ENCODE measurements around the gene WDR47. TPM values are rescaled to one million over a fixed set of nuclear protein-coding genes. Genes with fewer than 3 reads are reported as not detected.
A peak's percentile ranks its signal among the peaks of the same experiment; 100 is the strongest.

Gene WDR47
- total and polyA plus RNA-seq, 10 of the 15 experiments (the other 5 are each of a cell fraction or from before 2014, with no cell fraction given) = 2.4 to 9.7 (median 5.9) TPM

DNA sequence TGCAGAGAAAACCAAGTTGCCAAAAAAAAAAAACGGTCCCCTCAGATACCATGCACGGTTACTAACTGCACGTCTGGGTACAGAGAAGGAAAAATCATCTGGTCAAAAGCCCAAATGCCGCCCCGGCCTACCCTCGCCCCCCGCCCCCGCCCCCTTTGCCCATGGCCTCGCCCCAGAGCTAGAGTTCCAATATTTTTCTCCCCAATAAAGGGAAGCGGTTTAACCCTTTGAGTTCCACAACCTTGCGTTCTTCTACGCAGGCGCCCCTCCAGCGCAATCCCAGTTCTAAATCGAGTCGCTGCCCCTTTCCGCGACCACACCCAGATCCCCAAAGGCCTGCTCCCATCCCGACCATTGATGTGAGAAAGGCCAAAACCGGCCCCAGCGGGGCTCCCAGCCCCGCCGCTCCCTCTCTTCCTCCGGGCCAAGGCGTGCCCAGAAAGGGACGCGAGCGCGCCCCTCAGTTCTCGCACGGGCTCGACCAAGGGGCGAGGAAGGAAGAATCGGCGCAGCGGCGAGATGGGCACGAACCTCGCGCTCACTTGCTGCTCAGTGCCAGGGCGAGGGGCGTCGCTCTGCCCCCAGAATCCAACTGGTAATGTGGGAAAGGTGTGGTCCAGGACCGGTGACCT, 797 bp downstream of the WDR47 start:
- Histone ChIP-seq H3K9me3 (replicated peaks; ENCODE audit: control insufficient read depth, insufficient read depth, low read length) (no peaks in the 10 kb centered on the region), H3K4me2 (ENCODE audit: control insufficient read depth, insufficient read depth) (peak overlapping the region; percentile 61), H3K4me1 (ENCODE audit: control insufficient read depth, insufficient read depth, low read length) (no peaks in the 10 kb centered on the region), H3K27me3 (replicated peaks in 1 of 2; ENCODE audit: control insufficient read depth in 2 of 2, insufficient read depth in 2 of 2, low read length in 1 of 2) (no peaks in the 10 kb centered on the region), H3K9ac (ENCODE audit: control insufficient read depth, insufficient read depth, low read length) (peak overlapping the region; percentile 71), H3K36me3 (ENCODE audit: control insufficient read depth in 2 of 2, insufficient read depth in 2 of 2, low read length in 1 of 2) (no peaks in the 10 kb centered on the region), H2AFZ (ENCODE audit: control insufficient read depth, low read depth, low read length) (peak overlapping the region; percentile 71), H3K79me2 (ENCODE audit: control insufficient read depth, insufficient read depth, low read length) (peaks cover 15% of the 10 kb centered on the region), H4K20me1 (ENCODE audit: control insufficient read depth, insufficient read depth) (no peaks in the 10 kb centered on the region), H3K27ac (ENCODE audit: control insufficient read depth, insufficient read depth) (peak overlapping the region; percentile 29), H3K4me3 (peak overlapping the region; percentile 100)
- no peak for FAIRE-seq
- no peak for DNase-seq (ENCODE audit: low read depth, low spot score)
- in situ Hi-C loops (cut with MboI) (no loop called here), intact Hi-C loops (cut with micrococcal nuclease; ENCODE audit: unreplicated experiment) (loop anchor here (5.0 kb wide), 1 partner anchor 71 kb away; the partner anchor contains the start of gene ELAPOR1)
- SMC1A ChIA-PET (ENCODE audit: uncharacterized antibody, unreplicated experiment) = no interaction called here
- TF ChIP-seq IKZF1 (conservative IDR thresholded peaks at IDR 0.05) (no peak), YBX1 (IDR thresholded peaks at IDR 0.05) (no peak)
- WGBS (ENCODE audit: insufficient coverage, insufficient replicate concordance, low lambda C conversion rate, missing lambda C conversion rate) = 2% methylated on average over 38 of the region's 44 CpGs
- peak; percentile 58 for ATAC-seq
- CTCF ChIA-PET = no interaction called here
- POLR2A ChIA-PET = no interaction called here
- RAD21 ChIA-PET (ENCODE audit: unreplicated experiment) = interaction anchor here (0.6 kb wide), 1 partner anchor 28 kb away, joined by 3 read pairs; no protein-coding TSS in a partner anchor
- BruUV-seq (replicated peaks) = no TSS peak

DNA sequence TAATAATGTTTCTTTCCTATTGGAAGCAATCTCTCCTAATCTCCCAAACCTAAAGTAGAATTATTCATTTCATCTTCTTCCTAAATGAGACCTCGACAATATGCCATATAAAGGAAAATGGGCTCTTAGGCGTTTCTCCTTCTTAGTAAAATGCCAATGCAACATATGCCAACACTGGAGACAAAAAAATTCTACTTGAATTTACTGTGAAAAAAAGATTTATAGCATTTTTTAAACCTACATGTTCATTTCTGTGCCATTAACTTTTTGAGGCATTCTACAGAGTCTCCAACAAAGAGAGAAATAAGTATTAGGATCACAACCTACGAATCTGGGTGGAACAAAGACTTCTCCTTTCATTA, 1.3 kb downstream of the WDR47 start:
- TSS peak; percentile 83 for BruUV-seq (replicated peaks)
- CTCF ChIA-PET = interaction anchor here (1.0 to 1.1 kb wide), 2 partner anchors 13 to 78 kb away, joined by 3 read pairs; no protein-coding TSS in a partner anchor
- Histone ChIP-seq H3K27ac (ENCODE audit: control insufficient read depth, insufficient read depth) (no peak overlapping the region; the same call in 1 of the 2 replicates), H2AFZ (ENCODE audit: control insufficient read depth, low read depth, low read length) (peak overlapping the region; percentile 9), H3K79me2 (ENCODE audit: control insufficient read depth, insufficient read depth, low read length) (peaks cover 15% of the 10 kb centered on the region), H3K4me3 (peak overlapping the region; percentile 100), H3K36me3 (ENCODE audit: control insufficient read depth in 2 of 2, insufficient read depth in 2 of 2, low read length in 1 of 2) (no peaks in the 10 kb centered on the region), H4K20me1 (ENCODE audit: control insufficient read depth, insufficient read depth) (no peaks in the 10 kb centered on the region), H3K4me2 (ENCODE audit: control insufficient read depth, insufficient read depth) (peak overlapping the region; percentile 56), H3K27me3 (replicated peaks in 1 of 2; ENCODE audit: control insufficient read depth in 2 of 2, insufficient read depth in 2 of 2, low read length in 1 of 2) (no peaks in the 10 kb centered on the region), H3K9ac (ENCODE audit: control insufficient read depth, insufficient read depth, low read length) (peak overlapping the region; percentile 24), H3K4me1 (ENCODE audit: control insufficient read depth, insufficient read depth, low read length) (no peaks in the 10 kb centered on the region), H3K9me3 (replicated peaks; ENCODE audit: control insufficient read depth, insufficient read depth, low read length) (no peaks in the 10 kb centered on the region)
- POLR2A ChIA-PET = interaction anchor here (0.7 to 1.7 kb wide), 2 partner anchors 78 to 351 kb away, joined by 5 to 7 read pairs; no protein-coding TSS in a partner anchor
- ATAC-seq (no peak), DNase-seq (ENCODE audit: low read depth, low spot score) (no peak), FAIRE-seq (no peak)
- WGBS (ENCODE audit: insufficient coverage, insufficient replicate concordance, low lambda C conversion rate, missing lambda C conversion rate) = 22% methylated on average over 3 of the region's 3 CpGs
- TF ChIP-seq NR2F1 (conservative IDR thresholded peaks at IDR 0.05) = no peak
- TF ChIP-seq ZNF384 (IDR thresholded peaks at IDR 0.05; ENCODE audit: borderline replicate concordance, low read depth, low read length) = 0 out of 2 replicates have a peak, but pooled peaks have one; percentile 26
- TF ChIP-seq GATAD2B (conservative IDR thresholded peaks at IDR 0.05; ENCODE audit: low read depth) = no peak
- in situ Hi-C loops (cut with MboI) (no loop called here), intact Hi-C loops (cut with micrococcal nuclease; ENCODE audit: unreplicated experiment) (loop anchor here (5.0 kb wide), 1 partner anchor 72 kb away; the partner anchor contains the start of gene ELAPOR1)
- SMC1A ChIA-PET (ENCODE audit: uncharacterized antibody, unreplicated experiment) = no interaction called here
- RAD21 ChIA-PET (ENCODE audit: unreplicated experiment) = interaction anchor here (1.0 kb wide), 1 partner anchor 78 kb away, joined by 4 read pairs; the partner anchor contains the start of gene CLCC1
